ENCODE results near the gene SLC12A5.
A peak's percentile ranks its signal among the peaks of the same experiment; 100 is the strongest.

The SLC12A5 gene

DNA sequence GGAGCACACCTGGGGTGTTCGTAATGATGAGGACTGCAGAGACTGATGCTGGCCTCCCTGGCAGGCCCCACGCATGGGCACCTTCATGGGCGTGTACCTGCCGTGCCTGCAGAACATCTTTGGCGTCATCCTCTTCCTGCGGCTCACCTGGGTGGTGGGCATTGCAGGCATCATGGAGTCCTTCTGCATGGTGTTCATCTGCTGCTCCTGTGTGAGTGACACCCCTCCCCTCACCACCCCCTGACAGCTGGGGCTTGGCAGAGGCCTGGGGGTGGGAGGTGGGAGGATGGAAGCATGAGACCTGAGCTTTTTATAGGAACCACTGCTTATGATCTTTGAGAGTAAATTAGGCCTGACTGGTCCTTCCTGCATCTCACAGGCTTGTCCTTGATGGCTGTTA, 6.7 kb downstream of the SLC12A5 start:
- POLR2A ChIA-PET, result no interaction called here
- H3K9me3 ChIP-seq (ENCODE audit: control insufficient read depth, insufficient read depth, low read depth, low read length), result no peaks in the 10 kb centered on the region
- TF ChIP-seq ZFHX2 (tag by site-specific recombination; conservative IDR thresholded peaks at IDR 0.05), result peak; percentile 61
- TF ChIP-seq, protein P1, sequence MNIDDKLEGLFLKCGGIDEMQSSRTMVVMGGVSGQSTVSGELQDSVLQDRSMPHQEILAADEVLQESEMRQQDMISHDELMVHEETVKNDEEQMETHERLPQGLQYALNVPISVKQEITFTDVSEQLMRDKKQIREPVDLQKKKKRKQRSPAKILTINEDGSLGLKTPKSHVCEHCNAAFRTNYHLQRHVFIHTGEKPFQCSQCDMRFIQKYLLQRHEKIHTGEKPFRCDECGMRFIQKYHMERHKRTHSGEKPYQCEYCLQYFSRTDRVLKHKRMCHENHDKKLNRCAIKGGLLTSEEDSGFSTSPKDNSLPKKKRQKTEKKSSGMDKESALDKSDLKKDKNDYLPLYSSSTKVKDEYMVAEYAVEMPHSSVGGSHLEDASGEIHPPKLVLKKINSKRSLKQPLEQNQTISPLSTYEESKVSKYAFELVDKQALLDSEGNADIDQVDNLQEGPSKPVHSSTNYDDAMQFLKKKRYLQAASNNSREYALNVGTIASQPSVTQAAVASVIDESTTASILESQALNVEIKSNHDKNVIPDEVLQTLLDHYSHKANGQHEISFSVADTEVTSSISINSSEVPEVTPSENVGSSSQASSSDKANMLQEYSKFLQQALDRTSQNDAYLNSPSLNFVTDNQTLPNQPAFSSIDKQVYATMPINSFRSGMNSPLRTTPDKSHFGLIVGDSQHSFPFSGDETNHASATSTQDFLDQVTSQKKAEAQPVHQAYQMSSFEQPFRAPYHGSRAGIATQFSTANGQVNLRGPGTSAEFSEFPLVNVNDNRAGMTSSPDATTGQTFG (tag by site-specific recombination; IDR thresholded peaks at IDR 0.05; ENCODE audit: borderline replicate concordance), result no peak
- no peak for TF ChIP-seq ZNF76 (tag by site-specific recombination; IDR thresholded peaks at IDR 0.05; ENCODE audit: borderline replicate concordance, low read depth)
- no peak for TF ChIP-seq SCRT2 (tag by site-specific recombination; IDR thresholded peaks at IDR 0.05)
- TF ChIP-seq ZNF776 (tag by site-specific recombination; IDR thresholded peaks at IDR 0.05; ENCODE audit: borderline replicate concordance), result no peak
- no peak for TF ChIP-seq KLF10 (tag by site-specific recombination; IDR thresholded peaks at IDR 0.05)
- TF ChIP-seq ZNF747 (tag by site-specific recombination; IDR thresholded peaks at IDR 0.05), result no peak
- peak; percentile 71 for TF ChIP-seq EGR2 (tag by site-specific recombination; IDR thresholded peaks at IDR 0.05; ENCODE audit: low read depth)
- TF ChIP-seq, protein P2, sequence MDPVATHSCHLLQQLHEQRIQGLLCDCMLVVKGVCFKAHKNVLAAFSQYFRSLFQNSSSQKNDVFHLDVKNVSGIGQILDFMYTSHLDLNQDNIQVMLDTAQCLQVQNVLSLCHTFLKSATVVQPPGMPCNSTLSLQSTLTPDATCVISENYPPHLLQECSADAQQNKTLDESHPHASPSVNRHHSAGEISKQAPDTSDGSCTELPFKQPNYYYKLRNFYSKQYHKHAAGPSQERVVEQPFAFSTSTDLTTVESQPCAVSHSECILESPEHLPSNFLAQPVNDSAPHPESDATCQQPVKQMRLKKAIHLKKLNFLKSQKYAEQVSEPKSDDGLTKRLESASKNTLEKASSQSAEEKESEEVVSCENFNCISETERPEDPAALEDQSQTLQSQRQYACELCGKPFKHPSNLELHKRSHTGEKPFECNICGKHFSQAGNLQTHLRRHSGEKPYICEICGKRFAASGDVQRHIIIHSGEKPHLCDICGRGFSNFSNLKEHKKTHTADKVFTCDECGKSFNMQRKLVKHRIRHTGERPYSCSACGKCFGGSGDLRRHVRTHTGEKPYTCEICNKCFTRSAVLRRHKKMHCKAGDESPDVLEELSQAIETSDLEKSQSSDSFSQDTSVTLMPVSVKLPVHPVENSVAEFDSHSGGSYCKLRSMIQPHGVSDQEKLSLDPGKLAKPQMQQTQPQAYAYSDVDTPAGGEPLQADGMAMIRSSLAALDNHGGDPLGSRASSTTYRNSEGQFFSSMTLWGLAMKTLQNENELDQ (tag by site-specific recombination; IDR thresholded peaks at IDR 0.05; ENCODE audit: low read depth), result no peak
- no peak for TF ChIP-seq ZNF146 (tag by site-specific recombination; IDR thresholded peaks at IDR 0.05)
- CTCF ChIA-PET, result interaction anchor here (1.7 kb wide), 1 partner anchor 13 kb away, joined by 7 read pairs; no protein-coding TSS in a partner anchor
- H3K36me3 ChIP-seq (ENCODE audit: control insufficient read depth in 2 of 2, insufficient read depth in 1 of 2, low read length in 2 of 2), result no peaks in the 10 kb centered on the region
- no peak overlapping the region for H3K27ac ChIP-seq (ENCODE audit: extremely low read depth, low read depth, low read length)
- no peak overlapping the region for H3K4me3 ChIP-seq (ENCODE audit: low read depth, low read length)
- no peaks in the 10 kb centered on the region for H3K4me1 ChIP-seq (ENCODE audit: control insufficient read depth, insufficient read depth, low read length)

DNA sequence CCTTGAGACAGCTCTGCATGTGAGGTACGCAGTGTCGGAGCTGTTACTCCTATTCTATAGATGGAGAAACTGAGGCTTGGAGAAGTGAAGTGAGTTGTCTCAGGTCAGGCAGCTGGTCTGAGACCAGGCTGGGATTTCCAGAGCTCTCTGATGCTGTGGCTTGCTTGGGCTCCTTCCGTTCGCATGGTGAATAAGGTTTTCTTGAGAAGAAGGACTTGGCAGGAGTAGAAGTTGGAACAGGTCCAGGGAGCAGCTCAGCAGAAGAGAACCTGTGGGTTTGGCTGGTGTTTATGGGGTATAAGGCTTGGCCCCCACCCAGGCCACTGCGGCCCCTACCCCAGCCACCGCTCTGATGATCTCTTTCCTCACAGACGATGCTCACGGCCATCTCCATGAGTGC, 7.4 kb downstream of the SLC12A5 start:
- Histone ChIP-seq H3K9me3 (ENCODE audit: control insufficient read depth, insufficient read depth, low read depth, low read length) (no peaks in the 10 kb centered on the region), H3K27ac (ENCODE audit: extremely low read depth, low read depth, low read length) (no peak overlapping the region), H3K4me3 (ENCODE audit: low read depth, low read length) (no peak overlapping the region), H3K4me1 (ENCODE audit: control insufficient read depth, insufficient read depth, low read length) (no peaks in the 10 kb centered on the region), H3K36me3 (ENCODE audit: control insufficient read depth in 2 of 2, insufficient read depth in 1 of 2, low read length in 2 of 2) (no peaks in the 10 kb centered on the region)
- TF ChIP-seq, protein P3, sequence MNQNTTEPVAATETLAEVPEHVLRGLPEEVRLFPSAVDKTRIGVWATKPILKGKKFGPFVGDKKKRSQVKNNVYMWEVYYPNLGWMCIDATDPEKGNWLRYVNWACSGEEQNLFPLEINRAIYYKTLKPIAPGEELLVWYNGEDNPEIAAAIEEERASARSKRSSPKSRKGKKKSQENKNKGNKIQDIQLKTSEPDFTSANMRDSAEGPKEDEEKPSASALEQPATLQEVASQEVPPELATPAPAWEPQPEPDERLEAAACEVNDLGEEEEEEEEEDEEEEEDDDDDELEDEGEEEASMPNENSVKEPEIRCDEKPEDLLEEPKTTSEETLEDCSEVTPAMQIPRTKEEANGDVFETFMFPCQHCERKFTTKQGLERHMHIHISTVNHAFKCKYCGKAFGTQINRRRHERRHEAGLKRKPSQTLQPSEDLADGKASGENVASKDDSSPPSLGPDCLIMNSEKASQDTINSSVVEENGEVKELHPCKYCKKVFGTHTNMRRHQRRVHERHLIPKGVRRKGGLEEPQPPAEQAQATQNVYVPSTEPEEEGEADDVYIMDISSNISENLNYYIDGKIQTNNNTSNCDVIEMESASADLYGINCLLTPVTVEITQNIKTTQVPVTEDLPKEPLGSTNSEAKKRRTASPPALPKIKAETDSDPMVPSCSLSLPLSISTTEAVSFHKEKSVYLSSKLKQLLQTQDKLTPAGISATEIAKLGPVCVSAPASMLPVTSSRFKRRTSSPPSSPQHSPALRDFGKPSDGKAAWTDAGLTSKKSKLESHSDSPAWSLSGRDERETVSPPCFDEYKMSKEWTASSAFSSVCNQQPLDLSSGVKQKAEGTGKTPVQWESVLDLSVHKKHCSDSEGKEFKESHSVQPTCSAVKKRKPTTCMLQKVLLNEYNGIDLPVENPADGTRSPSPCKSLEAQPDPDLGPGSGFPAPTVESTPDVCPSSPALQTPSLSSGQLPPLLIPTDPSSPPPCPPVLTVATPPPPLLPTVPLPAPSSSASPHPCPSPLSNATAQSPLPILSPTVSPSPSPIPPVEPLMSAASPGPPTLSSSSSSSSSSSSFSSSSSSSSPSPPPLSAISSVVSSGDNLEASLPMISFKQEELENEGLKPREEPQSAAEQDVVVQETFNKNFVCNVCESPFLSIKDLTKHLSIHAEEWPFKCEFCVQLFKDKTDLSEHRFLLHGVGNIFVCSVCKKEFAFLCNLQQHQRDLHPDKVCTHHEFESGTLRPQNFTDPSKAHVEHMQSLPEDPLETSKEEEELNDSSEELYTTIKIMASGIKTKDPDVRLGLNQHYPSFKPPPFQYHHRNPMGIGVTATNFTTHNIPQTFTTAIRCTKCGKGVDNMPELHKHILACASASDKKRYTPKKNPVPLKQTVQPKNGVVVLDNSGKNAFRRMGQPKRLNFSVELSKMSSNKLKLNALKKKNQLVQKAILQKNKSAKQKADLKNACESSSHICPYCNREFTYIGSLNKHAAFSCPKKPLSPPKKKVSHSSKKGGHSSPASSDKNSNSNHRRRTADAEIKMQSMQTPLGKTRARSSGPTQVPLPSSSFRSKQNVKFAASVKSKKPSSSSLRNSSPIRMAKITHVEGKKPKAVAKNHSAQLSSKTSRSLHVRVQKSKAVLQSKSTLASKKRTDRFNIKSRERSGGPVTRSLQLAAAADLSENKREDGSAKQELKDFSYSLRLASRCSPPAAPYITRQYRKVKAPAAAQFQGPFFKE (tag by site-specific recombination; IDR thresholded peaks at IDR 0.05; ENCODE audit: borderline replicate concordance), result no peak
- TF ChIP-seq SCRT2 (tag by site-specific recombination; IDR thresholded peaks at IDR 0.05) (no peak), ZNF843 (tag by site-specific recombination; IDR thresholded peaks at IDR 0.05) (no peak), ZNF138 (tag by site-specific recombination; IDR thresholded peaks at IDR 0.05; ENCODE audit: borderline replicate concordance) (no peak), ZFP37 (tag by site-specific recombination; IDR thresholded peaks at IDR 0.05) (no peak), ZNF114 (tag by site-specific recombination; IDR thresholded peaks at IDR 0.05) (no peak), IKZF3 (tag by site-specific recombination; IDR thresholded peaks at IDR 0.05) (no peak), ZNF600 (tag by site-specific recombination; IDR thresholded peaks at IDR 0.05) (no peak)
- ChIA-PET POLR2A (no interaction called here), CTCF (interaction anchor here (1.7 kb wide), 1 partner anchor 14 kb away, joined by 7 read pairs; no protein-coding TSS in a partner anchor)
